ENCODE results near the gene FXYD1.
"Not testable (repeated sequence)": the region's sequence is repeated elsewhere in the genome, so short reads cannot be mapped to it uniquely, and the experiment has no call there.

FXYD1 gene

DNA sequence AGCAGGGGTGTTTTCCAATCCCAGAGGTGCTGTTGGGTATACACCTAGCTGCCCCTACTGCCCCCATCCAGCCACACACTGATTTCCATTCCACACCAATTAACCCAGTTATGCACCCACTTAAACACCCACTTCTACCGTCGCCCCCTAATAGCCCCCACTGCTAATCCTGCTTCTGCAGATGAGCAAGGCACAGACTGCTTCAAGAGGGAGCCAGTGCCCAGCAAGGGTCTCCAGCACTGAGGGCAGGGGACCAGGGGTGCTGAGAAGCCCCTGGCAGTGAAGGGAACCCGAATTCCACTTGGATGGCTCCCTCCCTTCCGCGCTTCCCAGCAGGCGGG lies 5.6 kb downstream of the FXYD1 start:
- DNase-seq = no peak

DNA sequence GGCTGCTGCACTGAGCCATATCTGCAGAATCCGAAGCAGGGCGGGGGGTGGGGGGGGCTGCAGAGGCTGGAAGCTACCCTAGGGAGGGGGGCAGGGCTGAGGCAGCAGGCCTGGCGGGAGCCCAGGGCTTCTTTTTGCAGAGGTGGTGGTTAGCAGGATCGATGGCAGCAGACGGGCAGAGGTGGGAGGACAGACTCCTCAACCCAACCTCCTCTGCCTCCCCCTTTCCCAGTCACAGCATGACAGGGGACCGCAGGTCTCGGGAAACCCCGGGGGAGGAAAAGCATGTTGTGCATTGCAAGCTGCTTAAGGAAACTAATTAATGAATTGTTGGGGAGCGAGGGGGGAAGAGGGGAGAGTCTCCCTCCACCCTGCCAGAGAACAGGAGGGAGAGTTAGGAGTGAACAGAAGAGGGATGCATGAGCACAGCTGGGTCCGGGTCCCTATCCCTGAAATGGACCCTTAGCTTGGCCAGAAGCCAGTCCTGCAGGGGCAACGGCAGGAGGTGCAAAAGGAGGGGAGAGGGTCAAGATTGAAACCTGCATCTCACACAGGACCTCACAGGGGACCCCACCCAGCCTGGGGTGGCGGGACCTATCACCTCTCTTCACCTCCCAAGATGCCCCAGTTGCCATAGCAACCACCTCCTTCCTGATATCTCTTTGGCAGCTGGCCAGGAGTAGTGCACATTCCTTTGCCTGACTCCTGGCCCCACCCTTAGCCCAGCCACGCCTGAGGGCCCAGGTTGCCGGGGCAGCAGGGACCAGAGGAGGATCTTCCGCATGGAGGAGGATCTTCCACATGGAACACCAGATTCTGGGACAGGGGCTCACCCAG lies 6.2 kb downstream of the FXYD1 start:
- DNase-seq = no peak

DNA sequence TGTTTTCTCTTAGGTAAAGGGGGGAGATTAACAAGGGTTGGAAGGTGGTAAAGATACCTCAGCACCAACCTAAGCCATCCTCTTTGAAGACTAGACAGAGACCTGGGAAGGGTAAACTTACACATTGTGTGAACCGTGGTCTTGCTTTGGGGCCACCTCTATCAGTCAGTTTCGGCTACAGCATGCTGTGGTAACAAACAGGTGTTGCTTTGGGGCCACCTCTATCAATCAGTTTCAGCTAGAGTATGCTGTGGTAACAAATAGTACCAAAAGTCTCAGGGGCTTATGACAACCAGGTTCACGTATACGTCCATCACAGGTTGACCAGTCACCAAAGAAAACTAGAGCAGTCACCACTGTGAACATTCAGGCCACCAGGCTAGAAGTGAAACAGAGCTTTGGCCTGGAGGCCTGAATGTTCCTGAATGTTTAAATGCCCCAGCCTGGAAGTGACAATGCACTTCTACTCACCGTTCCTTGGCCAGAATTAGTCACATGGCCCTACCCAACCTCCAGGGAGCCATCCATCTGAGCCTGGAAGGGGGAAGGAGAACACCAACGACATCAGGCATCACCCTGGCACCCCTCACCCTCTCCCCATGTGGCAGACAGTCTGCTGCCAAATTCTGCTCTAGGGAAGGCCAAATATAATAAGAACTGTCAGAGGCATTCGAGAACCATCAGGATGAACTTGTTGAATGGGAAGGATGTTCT lies 8.3 kb downstream of the FXYD1 start:
- no peak for DNase-seq

DNA sequence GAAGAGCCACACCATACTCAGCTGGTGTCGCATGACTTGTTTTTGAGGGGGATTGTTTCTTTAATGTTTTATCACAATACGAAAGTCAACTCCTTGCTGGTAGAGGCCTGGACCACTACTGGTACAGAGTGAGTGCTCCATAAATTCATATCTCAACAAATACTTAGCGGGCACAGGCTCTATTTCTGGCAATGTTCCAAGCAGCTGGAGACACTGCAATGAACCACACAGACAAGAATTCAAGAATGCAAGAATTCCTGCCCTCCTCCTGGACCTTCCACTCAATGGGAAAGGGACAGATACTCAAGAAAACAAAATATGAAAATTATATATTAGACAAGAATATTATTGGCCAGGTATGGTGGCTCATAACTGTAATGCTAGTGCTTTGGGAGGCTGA lies 10.8 kb downstream of the FXYD1 start:
- no peak for DNase-seq

DNA sequence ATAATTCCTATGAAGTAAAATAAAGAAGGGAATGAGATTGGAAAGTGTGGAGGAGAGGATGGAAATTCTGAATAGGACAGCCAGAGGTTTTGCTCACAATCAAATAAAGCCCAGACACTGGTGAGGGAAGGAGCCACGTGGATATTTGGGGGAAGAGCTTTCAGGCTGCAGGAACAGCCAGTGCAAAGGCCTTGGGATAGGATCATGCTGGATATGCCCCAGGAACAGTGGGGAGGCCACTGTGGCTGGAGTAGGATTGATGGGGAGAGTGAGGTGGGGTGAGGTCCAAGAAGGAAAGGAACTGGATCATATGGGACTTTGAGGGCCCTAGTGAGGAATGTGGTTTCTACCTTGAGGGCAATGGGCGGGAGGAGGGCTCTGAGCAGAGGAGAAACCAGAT lies 11.8 kb downstream of the FXYD1 start:
- no peak for DNase-seq

DNA sequence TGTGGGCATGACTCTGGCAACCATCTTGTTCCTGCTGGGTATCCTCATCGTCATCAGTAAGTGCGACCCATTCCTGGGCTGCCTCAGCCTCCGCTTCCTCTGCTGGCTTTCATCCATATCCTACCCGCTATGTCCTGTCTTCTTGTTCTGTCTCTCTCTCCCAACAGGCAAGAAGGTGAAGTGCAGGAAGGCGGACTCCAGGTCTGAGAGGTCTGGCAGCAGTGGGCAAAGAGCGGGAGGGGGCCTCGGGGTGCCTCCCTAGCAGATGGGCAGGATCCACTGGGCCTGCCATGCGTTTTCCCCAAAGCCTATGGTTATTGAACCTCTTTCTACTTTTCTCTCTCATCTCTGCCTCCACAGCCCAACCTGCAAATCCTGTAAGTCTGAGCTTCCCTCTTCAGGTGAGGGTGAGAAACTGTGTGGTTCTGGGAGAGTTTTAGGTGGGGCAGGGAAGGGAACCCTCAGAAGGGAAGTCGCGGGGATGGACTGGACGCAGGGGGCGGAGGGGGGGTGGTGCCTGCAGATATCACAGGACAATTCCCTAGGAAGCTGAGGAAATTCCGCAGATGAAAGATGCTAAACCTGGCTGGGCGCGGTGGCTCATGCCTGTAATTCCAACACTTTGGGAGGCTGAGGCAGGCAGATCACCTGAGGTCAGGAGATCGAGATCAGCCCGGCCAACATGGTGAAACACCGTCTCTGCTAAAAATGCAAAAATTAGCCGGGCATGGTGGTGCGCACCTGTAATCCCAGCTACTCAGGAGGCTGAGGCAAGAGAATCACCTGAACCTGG lies 12.8 kb downstream of the FXYD1 start:
- DNase-seq = no peak

DNA sequence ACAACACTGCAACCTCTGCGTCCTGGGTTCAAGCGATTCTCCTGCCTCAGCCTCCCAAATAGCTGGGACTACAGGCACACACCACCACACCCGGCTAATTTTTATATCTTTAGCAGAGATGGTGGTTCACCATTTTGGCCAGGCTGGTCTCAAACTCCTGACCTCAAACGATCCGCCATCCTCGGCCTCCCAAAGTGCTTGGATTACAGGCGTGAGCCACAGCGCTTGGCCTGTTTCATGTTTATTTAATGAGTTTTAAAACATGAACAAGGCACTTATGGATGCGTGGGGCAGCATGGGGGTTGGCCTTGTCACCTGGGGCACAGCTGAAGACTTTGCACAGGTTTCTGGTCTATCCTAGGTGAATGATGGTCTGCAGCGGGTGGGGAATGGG lies 14.5 kb downstream of the FXYD1 start:
- DNase-seq = not testable (repeated sequence)

DNA sequence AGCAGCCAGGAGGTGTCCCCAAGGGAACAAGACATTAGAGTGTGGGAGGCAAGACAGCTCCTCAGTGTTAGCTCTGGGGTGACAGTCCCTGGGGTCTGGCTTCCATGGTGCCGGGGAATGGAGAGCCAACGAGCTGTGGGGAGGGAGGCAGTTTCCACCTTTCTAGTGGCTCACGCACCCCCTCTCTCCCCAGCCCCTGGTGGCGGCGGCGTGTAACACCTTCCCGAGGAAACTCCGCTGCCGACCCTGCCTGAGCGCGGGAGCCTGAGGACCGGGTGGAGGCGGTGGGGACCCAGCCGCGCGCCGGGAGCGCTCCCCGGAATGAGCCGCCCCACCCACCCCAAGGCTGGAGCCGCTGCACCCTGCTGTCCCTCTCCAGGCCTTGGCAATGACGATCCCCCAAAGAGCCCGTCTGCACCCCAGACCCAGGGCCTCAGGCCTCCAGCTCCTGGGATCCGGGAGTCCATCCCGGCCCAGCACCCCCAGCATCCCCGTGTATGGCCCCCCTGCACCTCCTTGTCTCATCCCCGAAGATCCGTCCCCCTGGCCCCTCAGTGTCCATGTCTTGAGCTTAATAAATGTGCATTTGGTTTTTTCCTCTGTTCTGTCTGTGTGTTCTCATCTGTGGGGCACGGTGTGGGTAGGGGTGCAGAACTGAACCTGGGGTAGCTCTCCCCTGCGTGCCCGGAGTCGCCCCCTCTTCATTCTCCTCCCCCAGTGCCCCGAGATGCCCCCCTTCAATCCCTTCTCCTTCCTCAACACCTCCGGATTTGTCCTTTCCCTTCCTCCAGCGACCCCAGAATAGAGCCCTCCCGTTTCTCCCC lies 15.3 kb downstream of the FXYD1 start:
- no peak for DNase-seq

DNA sequence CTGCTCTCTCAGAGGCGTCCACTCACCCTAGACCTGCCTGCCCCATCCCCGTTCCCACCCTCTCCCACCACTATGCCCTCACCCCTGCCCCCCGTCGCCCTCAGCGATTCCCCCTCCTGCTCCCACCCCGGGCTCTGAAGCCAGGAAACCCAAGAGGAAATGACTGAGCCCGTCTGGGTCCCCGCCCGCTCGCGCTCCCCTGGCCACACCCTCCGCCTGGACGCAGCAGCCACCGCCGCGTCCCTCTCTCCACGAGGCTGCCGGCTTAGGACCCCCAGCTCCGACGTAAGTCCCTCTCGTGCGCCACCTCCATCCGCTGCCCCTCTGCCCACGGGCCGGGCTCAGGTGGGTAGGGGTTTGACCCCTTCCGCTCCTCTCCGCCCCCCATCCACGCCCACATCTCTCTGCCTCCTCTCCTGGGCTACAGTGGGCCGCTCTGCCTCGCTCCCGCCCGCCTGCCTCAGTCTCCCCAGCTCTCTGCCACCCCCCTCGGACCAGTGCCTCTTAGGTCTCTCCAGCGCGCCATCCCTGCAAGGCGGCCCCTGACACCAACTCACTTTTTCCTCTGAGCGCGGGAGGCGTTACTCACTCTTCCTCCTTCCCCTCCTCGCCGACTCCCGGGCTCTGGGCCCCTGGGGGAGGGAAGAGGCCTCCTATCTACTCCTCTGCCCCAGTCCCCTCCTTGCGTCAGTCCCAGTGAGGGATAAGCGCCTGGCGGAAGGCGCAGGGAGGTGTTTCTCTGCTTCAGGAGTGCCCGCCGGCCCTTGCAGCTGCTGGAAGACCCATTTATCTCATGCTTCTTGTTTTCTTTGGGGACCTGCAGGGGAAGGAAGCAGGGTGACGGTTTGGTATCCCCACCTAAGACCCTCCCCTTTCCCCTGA lies 16.1 kb downstream of the FXYD1 start, which contains the start of gene FXYD5:
Gene FXYD5, plus strand, starts transcription at position 211 of the 882 bp plus-strand sequence. CDS start 816 bp downstream, outside the sequence.
- DNase-seq = no peak

DNA sequence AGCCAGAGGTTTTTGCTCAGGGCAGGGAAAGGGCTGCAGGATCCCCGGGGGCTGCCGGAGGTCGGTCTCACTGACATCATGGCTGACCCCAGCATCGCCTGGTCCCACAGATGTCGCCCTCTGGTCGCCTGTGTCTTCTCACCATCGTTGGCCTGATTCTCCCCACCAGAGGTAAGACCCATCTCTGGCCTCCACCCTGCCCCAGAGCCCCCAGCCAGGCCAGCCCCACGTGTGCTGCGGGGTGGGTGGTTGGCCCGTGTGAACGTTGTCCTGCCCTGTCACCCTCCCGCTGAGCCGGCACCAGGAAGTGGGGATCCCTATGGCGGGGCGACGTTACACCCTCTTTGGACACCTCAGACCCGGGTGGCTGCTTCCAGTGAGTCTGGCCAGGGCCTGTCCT lies 16.8 kb downstream of the FXYD1 start:
- no peak for DNase-seq

DNA sequence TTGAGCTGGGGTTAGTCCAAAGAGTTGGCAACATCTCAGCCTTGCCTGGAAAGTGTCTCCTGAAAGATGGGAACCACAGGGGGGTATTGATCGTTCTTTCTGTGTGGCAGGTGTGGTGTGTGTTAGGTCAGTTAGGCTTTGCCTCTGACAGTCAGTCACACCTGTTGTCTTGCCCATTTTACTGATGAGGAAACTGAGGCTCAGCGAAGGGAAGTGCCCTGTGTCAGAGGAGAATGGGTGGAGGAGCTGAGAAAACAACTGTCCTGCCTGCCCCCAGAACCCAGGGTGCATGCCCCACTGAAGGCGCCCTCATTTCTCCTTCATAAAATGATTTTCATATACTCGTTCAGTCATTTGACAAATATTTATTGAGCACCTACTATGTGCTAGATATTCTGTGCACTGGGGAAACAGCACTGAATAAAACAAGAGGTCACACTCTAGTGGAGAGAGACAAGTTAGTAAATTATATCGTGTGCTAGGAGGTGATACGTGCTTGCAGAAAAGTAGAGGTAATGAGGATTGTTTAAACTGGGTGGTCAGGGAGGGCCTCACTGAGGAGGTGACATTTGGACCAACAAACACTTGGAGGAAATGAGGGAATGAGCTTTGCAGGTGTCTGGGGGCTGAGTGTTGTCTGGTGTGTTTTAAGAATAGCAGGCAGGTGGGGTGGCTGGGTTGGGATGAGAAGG lies 17.5 kb downstream of the FXYD1 start:
- no peak for DNase-seq

DNA sequence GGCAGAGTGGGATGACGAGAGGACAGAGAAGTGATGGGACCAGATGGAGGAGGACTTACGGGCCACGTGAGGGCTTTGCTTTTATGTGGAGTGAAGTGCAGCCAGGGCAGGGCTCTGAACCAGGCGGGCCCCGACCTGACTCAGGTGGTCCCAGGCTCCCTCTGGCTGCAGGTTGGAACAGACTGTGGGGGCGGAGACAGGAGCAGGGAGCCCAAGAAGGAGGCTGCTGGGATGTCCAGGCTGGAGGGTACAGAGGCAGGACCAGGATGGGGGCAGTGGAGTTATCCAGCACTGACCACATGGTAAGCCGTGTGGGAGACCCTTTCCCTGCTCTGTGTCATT lies 18.0 kb downstream of the FXYD1 start:
- DNase-seq = no peak

DNA sequence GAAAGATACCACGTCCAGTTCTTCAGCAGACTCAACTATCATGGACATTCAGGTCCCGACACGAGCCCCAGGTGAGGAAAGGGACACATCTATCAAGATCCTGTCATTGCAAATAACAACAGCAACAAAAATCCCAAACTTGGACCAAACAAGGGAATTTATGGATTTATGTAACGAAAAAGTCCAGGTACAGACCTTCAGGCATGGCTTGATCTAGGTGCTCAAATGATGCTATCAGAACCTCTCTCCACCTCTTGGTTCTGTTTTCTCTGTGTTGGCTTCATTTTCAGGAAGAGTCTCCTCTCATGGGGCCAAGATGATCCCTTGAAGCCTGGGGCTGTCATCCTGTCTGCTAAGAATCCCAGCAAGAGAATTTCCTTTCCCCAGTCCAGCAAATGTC lies 18.8 kb downstream of the FXYD1 start:
- DNase-seq = no peak

DNA sequence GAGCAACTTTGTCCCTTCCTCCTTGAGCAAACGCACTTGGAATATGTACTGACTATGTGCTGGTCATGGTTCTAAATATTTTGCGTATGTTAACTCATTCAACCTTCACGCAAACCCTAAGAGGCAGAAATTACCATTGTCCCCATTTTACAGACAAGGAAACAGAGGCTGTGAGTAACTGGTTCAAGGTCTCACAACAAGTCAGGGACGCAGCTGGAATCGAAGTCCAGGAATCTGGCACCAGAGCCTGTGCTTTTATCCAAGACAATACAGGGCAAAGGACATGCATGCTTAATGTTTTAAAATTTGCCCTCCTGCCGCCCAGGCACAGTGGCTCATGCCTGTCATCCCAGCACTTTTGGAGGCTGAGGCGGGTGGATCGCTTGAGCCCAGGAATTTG lies 21.0 kb downstream of the FXYD1 start:
- DNase-seq = no peak

DNA sequence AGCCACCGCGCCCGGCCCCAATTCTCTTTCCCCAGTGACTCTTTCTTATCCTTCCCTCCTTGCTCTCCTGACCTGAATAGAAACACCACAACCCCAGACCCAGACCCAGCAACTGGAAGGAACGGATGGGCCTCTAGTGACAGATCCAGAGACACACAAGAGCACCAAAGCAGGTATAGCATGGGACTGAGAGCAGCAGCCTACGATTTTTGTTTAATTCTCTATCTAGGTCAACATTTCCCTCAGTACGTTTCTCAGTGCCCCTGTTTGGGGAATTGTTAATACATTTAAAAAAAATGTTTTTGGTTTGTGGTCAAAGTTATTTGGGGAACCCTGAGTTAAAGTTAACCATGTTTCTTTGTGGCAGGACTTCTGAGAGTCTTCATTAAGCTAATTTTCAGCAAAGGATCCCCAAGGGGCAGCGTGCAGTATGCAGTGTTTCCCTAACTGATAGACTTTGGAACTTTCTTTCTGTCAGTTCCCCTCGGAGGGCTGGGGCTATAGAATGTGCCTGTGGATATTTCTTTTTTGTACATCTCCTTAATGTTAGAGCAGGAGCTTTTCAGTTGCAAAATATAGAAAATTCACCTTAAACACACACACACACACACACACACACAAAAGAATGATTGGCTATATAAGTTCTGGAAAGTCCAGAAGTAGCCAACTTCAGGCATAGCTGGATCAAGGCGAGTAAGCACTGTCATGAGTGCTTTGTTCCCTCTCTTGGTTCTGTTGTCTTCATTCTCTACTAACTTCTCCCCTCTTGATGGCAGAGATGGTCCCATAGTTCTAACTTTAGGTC lies 22.2 kb downstream of the FXYD1 start:
- no peak for DNase-seq

DNA sequence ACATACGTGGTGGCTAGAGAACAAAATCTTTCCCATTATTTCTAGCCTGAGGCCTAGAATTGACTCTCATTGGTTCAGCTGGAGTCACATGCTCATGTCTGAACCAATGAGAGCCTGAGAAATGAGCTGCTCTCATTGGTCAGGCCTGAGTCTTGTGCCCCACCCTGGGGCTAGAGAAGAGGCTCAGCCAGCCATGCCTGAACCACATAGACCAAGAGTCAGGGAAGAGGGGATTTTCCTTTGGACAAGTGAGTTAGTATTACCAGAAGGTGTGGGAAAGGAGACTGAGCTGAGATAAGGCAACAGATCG lies 22.8 kb downstream of the FXYD1 start:
- no peak for DNase-seq

DNA sequence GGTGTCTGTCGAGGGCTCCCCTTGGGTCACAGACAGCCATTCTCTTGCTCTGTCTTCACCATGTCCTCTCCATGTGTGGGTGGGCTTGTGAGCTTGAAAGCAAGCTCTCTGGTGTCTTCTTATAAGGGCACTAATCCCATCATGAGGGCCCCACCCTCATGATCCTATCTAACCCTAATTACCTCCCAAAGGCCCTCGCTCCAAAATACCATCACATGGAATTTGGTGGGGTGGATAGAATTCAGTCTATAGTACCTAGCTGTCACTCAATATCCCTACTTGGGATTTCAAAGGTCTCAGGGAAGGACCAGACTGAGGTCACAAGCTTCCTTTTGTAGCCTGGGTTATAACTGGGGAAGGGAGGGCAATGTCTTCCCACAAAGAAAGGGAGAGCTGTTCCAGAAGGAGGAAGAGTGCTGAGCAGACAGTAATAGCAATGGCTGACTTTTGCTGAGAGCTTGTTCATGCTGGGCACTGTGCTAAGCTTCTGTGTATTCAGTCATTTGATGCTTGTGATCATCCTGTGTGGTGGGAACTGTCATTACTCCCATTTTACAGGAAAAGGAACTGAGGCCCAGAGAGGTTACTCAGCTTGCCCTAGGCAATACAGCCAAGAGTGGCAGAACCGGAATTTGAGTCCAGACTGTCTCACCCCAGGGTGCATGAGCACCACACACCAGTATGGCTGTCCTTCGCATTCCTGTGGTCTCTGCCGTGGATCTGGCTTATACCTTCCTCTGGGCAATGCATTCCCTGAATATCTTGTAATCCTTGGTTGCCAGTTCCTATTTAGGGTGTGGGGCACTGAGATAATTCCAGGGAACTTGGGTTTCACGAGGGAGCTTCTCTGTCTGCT lies 24.1 kb downstream of the FXYD1 start:
- no peak for DNase-seq

DNA sequence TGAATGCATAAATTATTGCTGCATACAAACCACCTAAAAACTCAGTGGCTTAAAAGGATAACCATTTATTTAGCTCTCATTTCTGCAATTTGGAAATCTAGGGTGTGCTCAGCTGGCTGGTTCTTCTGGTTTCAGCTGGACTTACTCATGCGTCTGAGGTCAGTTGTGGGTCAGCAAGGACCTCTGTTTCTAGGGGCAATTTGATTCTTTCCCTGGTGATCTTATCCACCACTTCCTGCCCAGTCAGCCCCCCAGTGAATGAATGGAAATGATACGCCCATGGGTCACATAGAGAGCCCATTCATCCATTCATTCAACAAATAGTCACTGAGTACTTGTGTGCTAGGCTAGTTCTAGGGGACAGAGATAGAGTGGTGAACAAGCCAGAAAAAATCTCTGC lies 25.8 kb downstream of the FXYD1 start:
- DNase-seq = no peak

Measured in NCI-H187 treated with DMSO at 0.1 percent for 48 hours (cell line).